Mesenchymal stem cell (in vitro differentiated cells and primary cell): ENCODE data around the gene LRRC28.
A peak's percentile ranks its signal among the peaks of the same experiment; 100 is the strongest.

Source experiments
- DNase-seq: peaks from one replicate; pipeline ENCODE4 v3.0.0-alpha.2; 2013
- H2AFZ ChIP-seq: one replicate; pipeline ENCODE4 v1.6.1; 2013; ENCODE audit warnings: low read depth, mild to moderate bottlenecking, control low read depth, inconsistent platforms, low read length, moderate library complexity
- H2AK5ac ChIP-seq: 2 replicates; pipeline ENCODE4 v1.6.1; 2013; ENCODE audit warnings: low read length, moderate library complexity, mild to moderate bottlenecking, inconsistent platforms; ENCODE audit not compliant: severe bottlenecking
- H2BK120ac ChIP-seq: one replicate; pipeline ENCODE4 v1.6.1; 2013; ENCODE audit warnings: low read depth, mild to moderate bottlenecking, inconsistent platforms, low read length, moderate library complexity
- H2BK12ac ChIP-seq, 2 experiments: one replicate each; pipeline ENCODE4 v1.6.1; 2013; ENCODE audit warnings: inconsistent platforms in 2 of 2, low read length in 2 of 2, mild to moderate bottlenecking in 2 of 2, moderate library complexity in 2 of 2, control low read depth in 1 of 2
- H2BK15ac ChIP-seq: one replicate; pipeline ENCODE4 v1.6.1; 2013; ENCODE audit warnings: mild to moderate bottlenecking, low read depth, inconsistent platforms; ENCODE audit not compliant: poor library complexity, severe bottlenecking
- H2BK5ac ChIP-seq: 2 replicates; pipeline ENCODE4 v1.6.1; 2013; ENCODE audit warnings: low read depth, mild to moderate bottlenecking, low read length, control low read depth, inconsistent platforms; ENCODE audit not compliant: poor library complexity, severe bottlenecking
- H3K14ac ChIP-seq, 2 experiments: one replicate each; pipeline ENCODE4 v1.6.1; 2013; ENCODE audit warnings: inconsistent platforms in 2 of 2, low read length in 2 of 2, control low read depth in 1 of 2, mild to moderate bottlenecking in 1 of 2, moderate library complexity in 1 of 2
- H3K18ac ChIP-seq, 2 experiments: one replicate each; pipeline ENCODE4 v1.6.1; 2013; ENCODE audit warnings: inconsistent platforms in 2 of 2, low read length in 2 of 2, control low read depth in 1 of 2, low read depth in 1 of 2, mild to moderate bottlenecking in 1 of 2
- H3K23ac ChIP-seq, 2 experiments: one replicate each; pipeline ENCODE4 v1.6.1; 2013; ENCODE audit warnings: inconsistent platforms in 2 of 2, low read length in 2 of 2, mild to moderate bottlenecking in 2 of 2, moderate library complexity in 2 of 2, control low read depth in 1 of 2
- H3K27ac ChIP-seq: 2 replicates; pipeline ENCODE4 v1.5.1; 2013; ENCODE audit warnings: mild to moderate bottlenecking, moderate library complexity, low read length, control low read depth, inconsistent platforms; ENCODE audit not compliant: poor library complexity, severe bottlenecking
- H3K27me3 ChIP-seq, 2 experiments: 2 replicates each; pipeline versions ENCODE4 v1.6.1 to v1.7.0; 2013; ENCODE audit warnings: low read length in 2 of 2, mild to moderate bottlenecking in 2 of 2, moderate library complexity in 2 of 2, control low read depth in 1 of 2, inconsistent platforms in 1 of 2; ENCODE audit not compliant: control insufficient read depth in 1 of 2, insufficient read depth in 1 of 2
- H3K36me3 ChIP-seq, 2 experiments: 2 replicates each; pipeline versions ENCODE4 v1.6.1 to v1.7.0; 2013; ENCODE audit warnings: low read length in 2 of 2, control low read depth in 1 of 2, inconsistent platforms in 1 of 2, low read depth in 1 of 2, mild to moderate bottlenecking in 1 of 2; ENCODE audit not compliant: insufficient read depth in 2 of 2, control insufficient read depth in 1 of 2
- H3K4ac ChIP-seq, 2 experiments: one replicate each; pipeline ENCODE4 v1.6.1; 2013; ENCODE audit warnings: inconsistent platforms in 2 of 2, low read length in 2 of 2, mild to moderate bottlenecking in 2 of 2, moderate library complexity in 2 of 2, control low read depth in 1 of 2, low read depth in 1 of 2
- H3K4me1 ChIP-seq: 2 replicates; pipeline ENCODE4 v1.6.1; 2013; ENCODE audit warnings: low read depth, low read length, control low read depth; ENCODE audit not compliant: control insufficient read depth, insufficient read depth
- H3K4me2 ChIP-seq: 2 replicates; pipeline ENCODE4 v1.6.1; 2013; ENCODE audit warnings: low read length, mild to moderate bottlenecking, inconsistent platforms; ENCODE audit not compliant: poor library complexity, severe bottlenecking
- H3K4me3 ChIP-seq, 2 experiments: 2 replicates each; pipeline versions ENCODE4 v1.5.1 to v1.7.0; 2013; ENCODE audit warnings: low read length in 2 of 2, mild to moderate bottlenecking in 2 of 2, control low read depth in 1 of 2, low read depth in 1 of 2; ENCODE audit not compliant: insufficient read depth in 1 of 2
- H3K79me1 ChIP-seq: replicated peaks from 2 replicates; pipeline ENCODE4 v1.6.1; 2013; ENCODE audit warnings: mild to moderate bottlenecking, control low read depth, low read length, inconsistent platforms; ENCODE audit not compliant: poor library complexity, severe bottlenecking
- H3K9ac ChIP-seq: 2 replicates; pipeline ENCODE4 v1.7.0; 2013; ENCODE audit warnings: mild to moderate bottlenecking, low read length, moderate library complexity
- H3K9me3 ChIP-seq: 2 replicates; pipeline ENCODE4 v1.7.0; 2013; ENCODE audit warnings: mild to moderate bottlenecking, low read length; ENCODE audit not compliant: control insufficient read depth
- H4K8ac ChIP-seq: one replicate; pipeline ENCODE4 v1.6.1; 2013; ENCODE audit warnings: inconsistent platforms, mild to moderate bottlenecking, low read length, moderate library complexity
- H4K91ac ChIP-seq: one replicate; pipeline ENCODE4 v1.6.1; 2013; ENCODE audit warnings: mild to moderate bottlenecking, low read length, inconsistent platforms
- WGBS: methylation state at CpG from one replicate; pipeline ENCODE4 v1.1.7; 2013; ENCODE audit warnings: mixed read lengths; 5-methylcytosine and 5-hydroxymethylcytosine counted together

LRRC28 gene

DNA sequence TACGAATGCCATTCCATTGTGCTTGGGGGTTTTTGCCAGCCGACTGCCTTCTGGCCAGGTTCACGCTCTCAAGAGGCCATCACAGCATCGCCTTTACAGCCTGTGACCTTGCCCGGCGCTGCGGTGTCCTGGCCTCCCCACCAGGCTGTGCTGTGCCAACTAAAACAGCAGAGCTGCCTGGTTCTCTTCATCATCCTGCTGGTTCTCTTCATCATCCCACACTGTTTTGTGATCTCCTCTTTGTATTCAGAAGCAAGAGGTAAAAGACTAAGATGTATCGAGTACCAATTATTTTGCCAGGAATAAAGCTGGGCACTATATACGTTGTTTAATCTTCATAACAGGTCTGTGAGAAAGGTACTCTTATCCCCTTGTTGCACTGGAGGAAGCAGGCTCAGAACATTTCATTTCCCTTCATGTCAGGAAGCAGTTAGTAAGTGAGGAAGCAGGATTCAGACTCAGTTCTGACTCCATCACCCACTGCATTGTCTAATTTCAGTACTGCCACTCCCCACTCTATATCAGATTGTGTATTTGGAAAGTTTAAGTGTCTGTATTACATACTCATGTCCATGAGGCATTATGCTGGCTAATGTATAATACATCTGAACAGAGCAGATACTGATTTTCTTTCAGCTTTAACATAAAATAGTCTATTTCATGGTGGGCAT is 92.7 kb downstream of the LRRC28 start:
- Histone ChIP-seq H3K9ac (no peak overlapping the region), H3K9me3 (no peaks in the 10 kb centered on the region), H2AFZ (no peak overlapping the region), H3K4me3 (no peak overlapping the region), H2BK12ac (no peak overlapping the region), H2BK15ac (no peak overlapping the region), H3K4ac (no peak overlapping the region), H3K23ac (no peak overlapping the region), H3K4me1 (peaks cover 10% of the 10 kb centered on the region), H4K8ac (no peak overlapping the region), H3K14ac (no peak overlapping the region), H2BK120ac (no peak overlapping the region), H3K18ac (no peak overlapping the region), H4K91ac (peak overlapping the region; percentile 4), H3K4me2 (no peak overlapping the region), H2BK5ac (no peak overlapping the region), H3K79me1 (no peaks in the 10 kb centered on the region), H2AK5ac (no peak overlapping the region), H3K27ac (no peak overlapping the region), H3K36me3 (peaks cover 3 to 9% of the 10 kb centered on the region in 2 experiments), H3K27me3 (no peaks in the 10 kb centered on the region)
- WGBS = 92% methylated on average over 9 of the region's 9 CpGs
- no peak for DNase-seq

DNA sequence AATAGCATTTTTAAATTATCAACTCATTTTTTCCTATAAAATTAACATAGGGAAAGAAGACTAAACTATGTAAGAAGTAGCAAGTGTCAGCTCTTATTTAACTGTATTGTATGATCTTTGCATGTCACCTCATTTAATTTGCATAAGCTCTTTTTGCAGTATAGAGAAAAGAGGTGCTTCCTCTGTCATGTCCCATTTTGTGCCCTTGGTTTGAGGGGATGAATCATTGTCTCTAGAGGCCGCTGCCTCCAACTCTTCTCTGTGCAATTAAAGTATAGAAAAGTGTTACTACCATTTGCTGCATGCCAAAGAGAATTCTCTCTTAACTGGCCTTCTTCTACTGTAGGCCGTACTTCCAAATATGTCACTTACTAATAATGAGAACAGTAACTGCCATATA is 93.4 kb downstream of the LRRC28 start:
- H2AK5ac ChIP-seq = no peak overlapping the region
- H4K91ac ChIP-seq = no peak overlapping the region
- H2BK120ac ChIP-seq = no peak overlapping the region
- H3K9me3 ChIP-seq = no peaks in the 10 kb centered on the region
- H3K9ac ChIP-seq = no peak overlapping the region
- peaks cover 10% of the 10 kb centered on the region for H3K4me1 ChIP-seq
- no peak overlapping the region for H2BK15ac ChIP-seq
- no peak overlapping the region for H3K4ac ChIP-seq
- no peak overlapping the region for H3K14ac ChIP-seq
- DNase-seq = no peak
- H3K23ac ChIP-seq = no peak overlapping the region
- no peak overlapping the region for H3K4me2 ChIP-seq
- no CpG with 5 or more reads among the region's 2 CpGs for WGBS
- no peak overlapping the region for H2BK5ac ChIP-seq
- no peak overlapping the region for H4K8ac ChIP-seq
- H3K36me3 ChIP-seq = peaks cover 3 to 7% of the 10 kb centered on the region in 2 experiments
- no peaks in the 10 kb centered on the region for H3K79me1 ChIP-seq
- no peak overlapping the region for H3K27ac ChIP-seq
- no peak overlapping the region for H3K4me3 ChIP-seq
- no peak overlapping the region for H2AFZ ChIP-seq
- no peaks in the 10 kb centered on the region for H3K27me3 ChIP-seq
- no peak overlapping the region for H3K18ac ChIP-seq
- H2BK12ac ChIP-seq = no peak overlapping the region

DNA sequence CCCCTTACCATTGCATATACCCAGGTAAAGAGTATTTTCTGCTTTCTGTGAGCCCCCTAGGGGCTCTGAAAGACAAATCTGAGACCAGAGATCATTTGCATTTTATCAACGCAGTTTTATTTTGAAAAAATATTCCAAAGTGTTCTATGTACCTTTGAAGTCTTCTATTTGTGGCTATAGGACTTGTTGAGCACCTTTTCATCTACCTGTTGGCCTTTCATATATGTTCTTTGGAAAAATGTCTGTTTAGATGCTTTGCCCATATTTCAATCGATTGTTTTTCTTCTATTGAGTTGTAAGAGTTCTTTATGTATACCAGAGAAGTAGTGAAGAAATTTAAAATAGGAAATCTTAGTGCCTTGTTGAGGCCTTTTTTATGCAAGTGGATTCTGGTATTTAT is 94.0 kb downstream of the LRRC28 start:
- Histone ChIP-seq H3K4me1 (peaks cover 10% of the 10 kb centered on the region), H3K36me3 (peaks cover 3 to 7% of the 10 kb centered on the region in 2 experiments), H3K4me3 (no peak overlapping the region), H3K4me2 (no peak overlapping the region), H3K27me3 (no peaks in the 10 kb centered on the region), H3K27ac (no peak overlapping the region), H2AFZ (no peak overlapping the region), H2BK12ac (no peak overlapping the region), H3K9ac (no peak overlapping the region), H3K79me1 (no peaks in the 10 kb centered on the region), H3K14ac (no peak overlapping the region), H3K18ac (no peak overlapping the region), H2AK5ac (no peak overlapping the region), H3K4ac (no peak overlapping the region), H3K23ac (no peak overlapping the region), H4K8ac (no peak overlapping the region), H2BK15ac (no peak overlapping the region), H2BK120ac (no peak overlapping the region), H2BK5ac (no peak overlapping the region), H3K9me3 (no peaks in the 10 kb centered on the region), H4K91ac (no peak overlapping the region)
- no peak for DNase-seq
- 100% methylated on average over 1 of the region's 2 CpGs for WGBS

DNA sequence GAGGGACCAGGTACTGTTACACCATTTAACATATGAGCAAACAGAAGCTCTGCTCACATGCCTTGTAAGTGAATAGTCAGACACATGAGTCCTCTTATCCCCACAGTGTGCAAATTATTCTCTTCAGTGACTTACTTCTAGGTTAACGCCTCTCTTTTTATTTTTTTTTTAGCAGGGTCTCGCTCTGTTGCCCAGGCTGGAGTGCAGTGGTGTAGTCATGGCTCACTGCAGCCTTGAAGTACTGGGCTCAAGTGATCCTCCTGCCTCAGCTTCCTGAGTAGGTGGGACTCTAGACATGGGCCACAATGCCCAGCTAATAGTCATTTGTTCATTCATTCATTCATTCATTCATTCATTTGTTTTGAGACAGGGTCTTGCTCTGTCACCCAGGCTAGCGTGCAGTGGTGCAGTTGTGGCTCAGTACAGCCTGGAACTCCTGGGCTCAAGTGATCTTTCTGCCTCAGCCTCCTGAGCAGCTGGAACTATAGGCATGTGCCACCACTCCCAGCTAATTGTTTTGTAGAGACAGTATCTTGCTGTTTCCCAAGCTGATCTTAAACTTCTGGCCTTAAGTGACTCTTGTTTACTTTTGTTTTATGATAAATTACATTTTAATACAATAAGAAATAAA is 94.7 kb downstream of the LRRC28 start:
- Histone ChIP-seq H3K9me3 (no peaks in the 10 kb centered on the region), H3K4ac (no peak overlapping the region), H3K4me1 (peaks cover 10% of the 10 kb centered on the region), H3K4me3 (no peak overlapping the region), H3K14ac (no peak overlapping the region), H2BK12ac (no peak overlapping the region), H4K8ac (no peak overlapping the region), H3K36me3 (peaks cover 3 to 7% of the 10 kb centered on the region in 2 experiments), H3K23ac (no peak overlapping the region), H2AK5ac (no peak overlapping the region), H3K9ac (no peak overlapping the region), H2AFZ (no peak overlapping the region), H3K27ac (no peak overlapping the region), H3K27me3 (no peaks in the 10 kb centered on the region), H2BK5ac (no peak overlapping the region), H3K18ac (no peak overlapping the region), H2BK120ac (no peak overlapping the region), H3K4me2 (no peak overlapping the region), H3K79me1 (no peaks in the 10 kb centered on the region), H4K91ac (no peak overlapping the region), H2BK15ac (no peak overlapping the region)
- DNase-seq = no peak
- WGBS = 97% methylated on average over 3 of the region's 3 CpGs
